BLaER1 treated with 17β-estradiol and CSF1 and Interleukin-3, amounts not matched to agents 10 nM and 100 nM (cell line): ENCODE data around the gene RBM14.
"Not testable (repeated sequence)": the region's sequence is repeated elsewhere in the genome, so short reads cannot be mapped to it uniquely, and the experiment has no call there.

Experiments used
- H3K27ac ChIP-seq, 11 experiments: shearing (Covaris generic); formaldehyde crosslinking; 2 replicates each; pipeline ENCODE4 v1.8.1; 2022
- H3K27me3 ChIP-seq, 11 experiments: shearing (Covaris generic); formaldehyde crosslinking; 2 replicates each; pipeline ENCODE4 v1.8.1; 2022
- H3K36me3 ChIP-seq, 11 experiments: shearing (Covaris generic); formaldehyde crosslinking; 2 replicates each; pipeline ENCODE4 v1.8.1; 2022
- H3K4me1 ChIP-seq, 10 experiments: shearing (Covaris generic); formaldehyde crosslinking; 2 replicates each; pipeline ENCODE4 v1.8.1; 2022
- H3K4me2 ChIP-seq, 11 experiments: shearing (Covaris generic); formaldehyde crosslinking; 2 replicates each; pipeline ENCODE4 v1.8.1; 2022
- H3K4me3 ChIP-seq, 10 experiments: shearing (Covaris generic); formaldehyde crosslinking; 2 replicates each; pipeline ENCODE4 v1.8.1; 2022
- H3K9ac ChIP-seq, 11 experiments: shearing (Covaris generic); formaldehyde crosslinking; 2 replicates each; pipeline ENCODE4 v1.8.1; 2022
- H3K9me3 ChIP-seq, 11 experiments: shearing (Covaris generic); formaldehyde crosslinking; replicated peaks in 1 of 11; 2 replicates each; pipeline ENCODE4 v1.8.1; 2022
- H4K20me1 ChIP-seq, 11 experiments: shearing (Covaris generic); formaldehyde crosslinking; 2 replicates each; pipeline ENCODE4 v1.8.1; 2022
- Cebpa-rat ChIP-seq, 11 experiments: shearing (Covaris generic); IDR thresholded peaks; 2 replicates each; pipeline ENCODE4 v1.8.1; 2022

The RBM14 gene

GRCh38 chr11:66593303-66593635, 23.2 kb upstream of the RBM14 start:
- Histone ChIP-seq H3K36me3 (peaks cover 0 to 4% (median 0%) of the 10 kb centered on the region in 11 experiments; a peak in 3 of 22 replicates), H3K9ac (peak overlapping the region; percentile 72 to 92 (median 85)), H3K4me2 (peak overlapping the region; percentile 90 to 99 (median 95)), H3K27me3 (no peaks in the 10 kb centered on the region), H4K20me1 (peaks cover 0 to 16% (median 6%) of the 10 kb centered on the region in 11 experiments; a peak in 6 of 22 replicates), H3K4me1 (peaks cover 45 to 66% (median 60%) of the 10 kb centered on the region in 10 experiments), H3K27ac (peak overlapping the region; percentile 70 to 89 (median 79)), H3K4me3 (peak overlapping the region; percentile 61 to 79 (median 71)), H3K9me3 (peaks cover 0 to 29% (median 17%) of the 10 kb centered on the region in 11 experiments; a peak in 17 of 22 replicates)
- no peak for TF ChIP-seq Cebpa-rat (IDR thresholded peaks at IDR 0.05)

DNA sequence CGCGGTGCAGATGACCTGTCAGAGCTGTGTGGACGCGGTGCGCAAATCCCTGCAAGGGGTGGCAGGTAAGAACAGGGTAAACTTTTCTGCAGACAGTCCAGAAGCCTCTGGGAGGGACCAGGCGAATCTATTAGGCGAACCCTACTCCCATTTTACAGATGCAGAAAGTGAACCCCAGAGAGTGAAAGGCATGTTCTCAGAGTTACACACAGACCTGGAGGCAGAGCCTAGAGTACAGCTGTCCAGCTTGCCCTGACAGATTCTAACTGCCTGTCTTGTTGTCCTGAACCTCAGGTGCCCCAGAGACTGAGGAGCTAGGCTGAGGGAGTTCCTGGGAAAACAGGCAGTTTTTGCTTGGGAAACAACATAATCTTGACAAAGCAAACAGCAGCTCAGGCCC, 22.8 kb upstream of the RBM14 start:
- Histone ChIP-seq H4K20me1 (peaks cover 0 to 16% (median 6%) of the 10 kb centered on the region in 11 experiments; a peak in 7 of 22 replicates), H3K9ac (peak overlapping the region; percentile 72 to 92 (median 85)), H3K4me3 (peak overlapping the region; percentile 61 to 79 (median 71)), H3K27ac (peak overlapping the region; percentile 70 to 89 (median 79)), H3K27me3 (no peaks in the 10 kb centered on the region), H3K36me3 (peaks cover 0 to 4% (median 0%) of the 10 kb centered on the region in 11 experiments; a peak in 6 of 22 replicates), H3K4me2 (peak overlapping the region; percentile 90 to 99 (median 95)), H3K4me1 (peaks cover 45 to 66% (median 60%) of the 10 kb centered on the region in 10 experiments), H3K9me3 (peaks cover 0 to 29% (median 17%) of the 10 kb centered on the region in 11 experiments; a peak in 17 of 22 replicates)
- TF ChIP-seq Cebpa-rat (IDR thresholded peaks at IDR 0.05) = no peak

DNA sequence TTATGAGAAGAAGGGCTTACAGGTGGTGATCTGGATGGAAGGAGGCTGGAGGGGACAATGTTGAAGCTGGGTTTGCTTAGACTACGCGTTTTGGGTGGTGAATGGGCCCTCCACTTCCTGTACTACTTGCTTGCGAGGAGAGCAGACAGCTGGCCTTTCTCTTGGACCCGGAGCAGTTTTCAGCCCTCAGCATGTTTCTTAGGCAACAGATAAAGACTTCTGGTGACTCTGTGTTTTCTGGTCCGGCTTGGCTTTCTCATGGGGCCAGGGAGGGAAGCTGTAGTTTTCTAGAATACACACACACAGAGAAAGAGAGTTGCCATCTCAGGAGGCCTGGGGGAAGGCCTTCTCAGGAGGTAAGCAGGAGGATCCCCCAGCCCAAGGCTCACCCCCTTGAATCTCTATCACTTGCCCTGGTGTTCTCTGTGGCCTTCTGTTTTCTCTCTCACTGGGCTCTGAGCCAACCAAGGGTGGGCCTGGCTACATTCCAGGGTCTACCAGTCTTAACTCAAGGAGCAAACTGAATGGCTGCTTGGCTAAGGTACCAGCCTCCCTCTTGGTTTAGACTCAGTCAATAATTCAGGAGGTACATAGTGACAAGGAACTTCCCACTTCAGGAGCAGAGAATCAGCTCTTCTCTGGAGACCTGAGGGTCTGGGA, 21.1 kb upstream of the RBM14 start:
- peaks cover 2 to 21% (median 8%) of the 10 kb centered on the region in 11 experiments; a peak in 13 of 22 replicates for H4K20me1 ChIP-seq
- no peaks in the 10 kb centered on the region for H3K27me3 ChIP-seq
- peaks cover 60 to 82% (median 74%) of the 10 kb centered on the region in 10 experiments for H3K4me1 ChIP-seq
- H3K27ac ChIP-seq = peak overlapping the region; percentile 57 to 89 (median 77); a peak in 21 of 22 replicates
- peaks cover 0 to 15% (median 8%) of the 10 kb centered on the region in 11 experiments; a peak in 16 of 22 replicates for H3K9me3 ChIP-seq
- peak overlapping the region; percentile 49 to 87 (median 68) for H3K9ac ChIP-seq
- TF ChIP-seq Cebpa-rat (IDR thresholded peaks at IDR 0.05) = 0 out of 22 replicates have a peak, but pooled peaks of 1 of the 11 experiments have one; percentile 6
- H3K36me3 ChIP-seq = peaks cover 11 to 21% (median 16%) of the 10 kb centered on the region in 11 experiments
- peak overlapping the region; percentile 13 to 69 (median 34); a peak in 17 of 20 replicates for H3K4me3 ChIP-seq
- H3K4me2 ChIP-seq = peak overlapping the region; percentile 90 to 99 (median 95)

- Histone ChIP-seq H3K36me3 (peaks cover 31 to 47% (median 40%) of the 10 kb centered on the region in 11 experiments), H3K27ac (peak overlapping the region in 2 of 11 experiments; percentile 0 to 5; a peak in 1 of 22 replicates), H3K27me3 (no peaks in the 10 kb centered on the region), H3K4me2 (peak overlapping the region in 4 of 11 experiments; percentile 68 to 74 (median 72); a peak in 1 of 22 replicates), H3K9ac (no peak overlapping the region), H3K4me1 (peaks cover 62 to 77% (median 70%) of the 10 kb centered on the region in 10 experiments), H3K4me3 (no peak overlapping the region), H4K20me1 (peaks cover 6 to 39% (median 15%) of the 10 kb centered on the region in 11 experiments; a peak in 14 of 22 replicates), H3K9me3 (no peaks in the 10 kb centered on the region)
- TF ChIP-seq Cebpa-rat (IDR thresholded peaks at IDR 0.05) = no peak
Measured at GRCh38 chr11:66598993-66599392, 17.4 kb upstream of the RBM14 start.

DNA sequence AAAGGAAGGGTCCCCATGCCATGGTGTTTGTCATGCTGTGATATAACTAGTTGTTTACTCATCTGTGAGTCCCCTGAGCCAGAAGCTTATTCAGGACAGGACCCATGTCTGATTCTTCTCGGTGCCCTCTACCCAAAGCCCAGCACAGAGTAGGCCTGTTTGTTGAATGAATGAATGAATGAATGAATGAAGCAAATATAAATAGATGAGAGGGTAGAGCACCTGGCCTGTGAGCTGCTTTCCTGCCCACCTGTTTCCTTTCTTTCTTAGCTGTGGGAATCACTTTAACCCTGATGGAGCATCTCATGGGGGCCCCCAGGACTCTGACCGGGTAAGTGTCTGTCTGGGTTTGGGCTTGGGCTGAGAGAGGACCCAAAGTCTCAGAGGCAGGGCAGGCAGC, 16.2 kb upstream of the RBM14 start:
- H3K9me3 ChIP-seq = no peaks in the 10 kb centered on the region
- no peak overlapping the region for H3K4me3 ChIP-seq
- peaks cover 49 to 74% (median 60%) of the 10 kb centered on the region in 10 experiments for H3K4me1 ChIP-seq
- H3K36me3 ChIP-seq = peaks cover 43 to 60% (median 52%) of the 10 kb centered on the region in 11 experiments
- peak overlapping the region; percentile 53 to 81 (median 70) for H3K4me2 ChIP-seq
- H3K9ac ChIP-seq = peak overlapping the region in 9 of 11 experiments; percentile 11 to 49 (median 27); a peak in 10 of 22 replicates
- H3K27ac ChIP-seq = peak overlapping the region in 9 of 11 experiments; percentile 9 to 53 (median 26); a peak in 10 of 22 replicates
- TF ChIP-seq Cebpa-rat (IDR thresholded peaks at IDR 0.05) = no peak
- peaks cover 5 to 39% (median 12%) of the 10 kb centered on the region in 11 experiments; a peak in 14 of 22 replicates for H4K20me1 ChIP-seq
- H3K27me3 ChIP-seq = no peaks in the 10 kb centered on the region

GRCh38 chr11:66600631-66601233, 15.7 kb upstream of the RBM14 start:
- Histone ChIP-seq H3K9me3 (no peaks in the 10 kb centered on the region), H3K4me2 (peak overlapping the region; percentile 53 to 81 (median 70))

GRCh38 chr11:66603072-66603471, 13.4 kb upstream of the RBM14 start:
- H3K9ac ChIP-seq = no peak overlapping the region
- H3K27me3 ChIP-seq = no peaks in the 10 kb centered on the region
- no peak for TF ChIP-seq Cebpa-rat (IDR thresholded peaks at IDR 0.05)
- peaks cover 68 to 82% (median 73%) of the 10 kb centered on the region in 11 experiments for H3K36me3 ChIP-seq
- peaks cover 43 to 69% (median 55%) of the 10 kb centered on the region in 10 experiments for H3K4me1 ChIP-seq
- peak overlapping the region in 1 of 11 experiments; percentile 37; a peak in 1 of 22 replicates for H3K27ac ChIP-seq
- peaks cover 0 to 43% (median 8%) of the 10 kb centered on the region in 11 experiments; a peak in 16 of 22 replicates for H4K20me1 ChIP-seq
- no peak overlapping the region for H3K4me3 ChIP-seq
- H3K9me3 ChIP-seq = peaks cover 0 to 5% (median 0%) of the 10 kb centered on the region in 11 experiments; a peak in 2 of 22 replicates
- peak overlapping the region in 2 of 11 experiments; percentile 40 to 69; a peak in 1 of 22 replicates for H3K4me2 ChIP-seq

More at GRCh38 chr11:66600631-66601233, 15.7 kb upstream of the RBM14 start:
- H3K4me3 ChIP-seq = no peak overlapping the region
- peak overlapping the region in 9 of 11 experiments; percentile 9 to 53 (median 26); a peak in 9 of 22 replicates for H3K27ac ChIP-seq
- peaks cover 4 to 35% (median 8%) of the 10 kb centered on the region in 11 experiments; a peak in 15 of 22 replicates for H4K20me1 ChIP-seq
- no peak for TF ChIP-seq Cebpa-rat (IDR thresholded peaks at IDR 0.05)
- H3K9ac ChIP-seq = peak overlapping the region in 9 of 11 experiments; percentile 11 to 49 (median 27); a peak in 10 of 22 replicates
- H3K36me3 ChIP-seq = peaks cover 49 to 65% (median 57%) of the 10 kb centered on the region in 11 experiments
- no peaks in the 10 kb centered on the region for H3K27me3 ChIP-seq
- peaks cover 44 to 69% (median 55%) of the 10 kb centered on the region in 10 experiments for H3K4me1 ChIP-seq

GRCh38 chr11:66604155-66604554, 12.3 kb upstream of the RBM14 start:
- Histone ChIP-seq H3K4me1 (peaks cover 51 to 74% (median 61%) of the 10 kb centered on the region in 10 experiments), H3K27ac (no peak overlapping the region), H4K20me1 (peaks cover 0 to 40% (median 8%) of the 10 kb centered on the region in 11 experiments; a peak in 16 of 22 replicates), H3K4me2 (no peak overlapping the region), H3K9me3 (peaks cover 0 to 5% (median 0%) of the 10 kb centered on the region in 11 experiments; a peak in 2 of 22 replicates), H3K27me3 (no peaks in the 10 kb centered on the region), H3K4me3 (no peak overlapping the region), H3K36me3 (peaks cover 64 to 79% (median 67%) of the 10 kb centered on the region in 11 experiments), H3K9ac (no peak overlapping the region)
- TF ChIP-seq Cebpa-rat (IDR thresholded peaks at IDR 0.05) = no peak

GRCh38 chr11:66606608-66607007, 9.8 kb upstream of the RBM14 start:
- Histone ChIP-seq H3K36me3 (peaks cover 51 to 60% (median 55%) of the 10 kb centered on the region in 11 experiments), H4K20me1 (peaks cover 0 to 19% (median 0%) of the 10 kb centered on the region in 11 experiments; a peak in 9 of 22 replicates), H3K4me1 (peaks cover 29 to 74% (median 59%) of the 10 kb centered on the region in 10 experiments), H3K4me2 (peak overlapping the region in 2 of 11 experiments; percentile 29 to 49; a peak in 2 of 22 replicates), H3K27ac (peak overlapping the region in 7 of 11 experiments; percentile 30 to 71 (median 60); a peak in 9 of 22 replicates), H3K9ac (peak overlapping the region in 3 of 11 experiments; percentile 16 to 30 (median 23); a peak in 2 of 22 replicates)
- H3K9me3 ChIP-seq, H3K4me3 ChIP-seq, H3K27me3 ChIP-seq: not testable (repeated sequence)
